LNCaP clone FGC (cell line): ENCODE results near the gene CNOT1.

Experiments
- DNase-seq: peaks from one replicate; pipeline ENCODE4 v3.0.0-alpha.2; 2011; ENCODE audit warnings: low read depth
- H3K4me3 ChIP-seq: 2 replicates; pipeline ENCODE4 v1.5.1; 2011; ENCODE audit warnings: mild to moderate bottlenecking, low read depth, low read length, control low read depth
- TF ChIP-seq, protein P1 (sequence below): IDR thresholded peaks from 2 replicates; pipeline ENCODE4 v1.5.1; 2012; ENCODE audit warnings: mild to moderate bottlenecking; ENCODE audit not compliant: control insufficient read depth, insufficient read depth; ENCODE audit errors: extremely low read depth

Gene CNOT1

DNA sequence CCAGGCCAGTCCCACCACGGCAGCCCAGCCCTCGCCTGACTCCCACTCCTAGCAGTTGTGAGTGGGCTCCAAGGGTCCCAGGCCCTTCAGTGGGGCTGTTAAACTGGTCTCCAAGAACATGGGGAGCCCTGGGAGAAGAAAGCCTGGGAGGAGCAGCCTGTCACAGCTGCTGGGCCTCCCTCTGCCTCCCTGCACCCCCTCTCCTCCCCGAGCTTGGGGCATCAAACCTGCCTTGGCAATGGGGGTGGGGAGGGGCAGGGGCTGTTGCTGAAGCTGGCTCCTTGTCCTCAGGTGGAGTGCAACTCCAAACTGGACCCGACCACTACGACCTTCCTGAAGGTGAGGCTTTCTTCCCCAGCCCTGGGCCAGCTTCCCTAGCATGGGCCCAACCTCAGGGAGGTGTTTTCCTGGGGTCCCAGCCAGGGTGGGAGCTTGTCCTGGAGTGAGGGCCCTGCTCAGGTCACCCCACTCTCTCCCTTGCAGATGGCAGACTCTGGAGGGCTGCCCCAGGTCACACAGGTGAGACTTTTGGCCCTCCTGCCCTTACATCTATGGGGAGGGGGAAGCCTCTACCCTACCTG is 120.9 kb downstream of the CNOT1 start:
- TF ChIP-seq, protein P1, sequence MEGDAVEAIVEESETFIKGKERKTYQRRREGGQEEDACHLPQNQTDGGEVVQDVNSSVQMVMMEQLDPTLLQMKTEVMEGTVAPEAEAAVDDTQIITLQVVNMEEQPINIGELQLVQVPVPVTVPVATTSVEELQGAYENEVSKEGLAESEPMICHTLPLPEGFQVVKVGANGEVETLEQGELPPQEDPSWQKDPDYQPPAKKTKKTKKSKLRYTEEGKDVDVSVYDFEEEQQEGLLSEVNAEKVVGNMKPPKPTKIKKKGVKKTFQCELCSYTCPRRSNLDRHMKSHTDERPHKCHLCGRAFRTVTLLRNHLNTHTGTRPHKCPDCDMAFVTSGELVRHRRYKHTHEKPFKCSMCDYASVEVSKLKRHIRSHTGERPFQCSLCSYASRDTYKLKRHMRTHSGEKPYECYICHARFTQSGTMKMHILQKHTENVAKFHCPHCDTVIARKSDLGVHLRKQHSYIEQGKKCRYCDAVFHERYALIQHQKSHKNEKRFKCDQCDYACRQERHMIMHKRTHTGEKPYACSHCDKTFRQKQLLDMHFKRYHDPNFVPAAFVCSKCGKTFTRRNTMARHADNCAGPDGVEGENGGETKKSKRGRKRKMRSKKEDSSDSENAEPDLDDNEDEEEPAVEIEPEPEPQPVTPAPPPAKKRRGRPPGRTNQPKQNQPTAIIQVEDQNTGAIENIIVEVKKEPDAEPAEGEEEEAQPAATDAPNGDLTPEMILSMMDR: no peak
- H3K4me3 ChIP-seq: no peak overlapping the region
- DNase-seq: no peak

DNA sequence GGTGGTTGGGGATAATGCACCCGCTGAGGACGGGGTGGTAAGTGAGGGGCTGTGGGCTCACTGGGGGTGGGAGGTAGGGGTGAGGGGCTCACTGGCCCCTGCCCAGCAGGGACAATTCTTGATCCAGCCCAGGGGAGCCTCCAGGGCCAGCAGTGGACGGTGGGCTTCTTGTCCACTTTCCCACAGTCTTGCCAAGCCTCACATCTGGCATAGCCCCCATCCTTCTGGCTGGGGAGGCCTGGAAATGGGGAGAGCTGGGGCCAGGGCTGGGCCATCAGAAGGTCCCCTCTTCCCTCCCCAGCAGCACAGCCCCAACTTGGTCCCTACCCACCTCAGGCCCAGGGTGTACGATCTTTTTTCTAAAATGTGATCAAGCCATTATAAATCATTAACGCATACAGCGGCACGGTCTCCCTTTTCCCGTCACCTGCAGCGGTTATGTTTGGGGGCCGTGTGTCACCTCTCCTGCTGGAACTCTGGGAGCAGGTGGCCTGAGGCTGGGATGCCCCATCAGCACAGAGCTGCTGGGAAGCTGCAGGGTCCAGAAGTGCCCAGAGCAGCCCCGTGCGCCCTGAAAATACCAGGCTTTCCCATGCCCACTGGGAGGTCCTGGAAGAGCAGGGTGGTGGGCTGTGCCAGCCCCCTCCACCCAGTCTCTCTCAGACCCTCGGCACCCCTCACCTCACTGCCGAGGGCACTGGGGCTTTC is 121.5 kb downstream of the CNOT1 start:
- DNase-seq: no peak
- TF ChIP-seq, protein P1: no peak
- H3K4me3 ChIP-seq: no peak overlapping the region

DNA sequence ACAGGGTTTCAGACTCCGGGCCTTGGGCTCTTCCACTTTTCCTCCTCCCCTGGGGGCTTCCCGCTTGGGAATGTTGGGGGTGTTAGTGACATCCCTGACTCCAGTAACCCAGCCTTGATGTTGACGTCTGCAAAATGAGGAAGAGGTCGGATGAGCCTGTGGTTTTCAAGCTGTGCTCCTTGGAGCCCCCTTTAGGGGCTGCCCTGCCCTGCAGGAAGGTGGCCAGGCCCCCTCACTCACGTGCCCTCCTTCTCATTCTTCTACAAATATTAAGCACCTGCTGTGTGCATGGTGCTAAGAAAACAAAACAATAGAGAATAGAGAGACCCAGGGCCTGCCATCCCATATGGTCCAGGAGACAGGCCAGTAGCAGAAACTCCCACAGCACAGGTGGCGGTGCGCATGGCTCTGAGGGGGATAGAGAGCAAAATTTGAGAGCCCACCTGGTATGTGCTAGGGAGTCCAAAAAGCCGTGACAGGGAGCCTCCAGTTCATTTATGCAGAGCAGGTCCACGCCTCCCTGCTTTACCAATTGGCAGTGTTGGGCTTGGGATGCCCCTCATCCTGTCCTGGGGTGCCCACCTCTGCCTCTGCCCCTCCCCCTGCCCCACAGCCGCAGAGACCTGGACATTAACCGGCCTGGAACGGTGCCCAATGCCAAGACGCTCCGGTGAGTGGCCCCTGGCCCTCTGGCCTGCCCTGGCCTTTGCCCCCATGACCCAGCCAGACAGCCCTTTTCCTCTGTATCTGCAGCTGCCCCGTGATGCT is 122.2 kb downstream of the CNOT1 start:
- H3K4me3 ChIP-seq: no peak overlapping the region
- TF ChIP-seq, protein P1: no peak
- no peak for DNase-seq

DNA sequence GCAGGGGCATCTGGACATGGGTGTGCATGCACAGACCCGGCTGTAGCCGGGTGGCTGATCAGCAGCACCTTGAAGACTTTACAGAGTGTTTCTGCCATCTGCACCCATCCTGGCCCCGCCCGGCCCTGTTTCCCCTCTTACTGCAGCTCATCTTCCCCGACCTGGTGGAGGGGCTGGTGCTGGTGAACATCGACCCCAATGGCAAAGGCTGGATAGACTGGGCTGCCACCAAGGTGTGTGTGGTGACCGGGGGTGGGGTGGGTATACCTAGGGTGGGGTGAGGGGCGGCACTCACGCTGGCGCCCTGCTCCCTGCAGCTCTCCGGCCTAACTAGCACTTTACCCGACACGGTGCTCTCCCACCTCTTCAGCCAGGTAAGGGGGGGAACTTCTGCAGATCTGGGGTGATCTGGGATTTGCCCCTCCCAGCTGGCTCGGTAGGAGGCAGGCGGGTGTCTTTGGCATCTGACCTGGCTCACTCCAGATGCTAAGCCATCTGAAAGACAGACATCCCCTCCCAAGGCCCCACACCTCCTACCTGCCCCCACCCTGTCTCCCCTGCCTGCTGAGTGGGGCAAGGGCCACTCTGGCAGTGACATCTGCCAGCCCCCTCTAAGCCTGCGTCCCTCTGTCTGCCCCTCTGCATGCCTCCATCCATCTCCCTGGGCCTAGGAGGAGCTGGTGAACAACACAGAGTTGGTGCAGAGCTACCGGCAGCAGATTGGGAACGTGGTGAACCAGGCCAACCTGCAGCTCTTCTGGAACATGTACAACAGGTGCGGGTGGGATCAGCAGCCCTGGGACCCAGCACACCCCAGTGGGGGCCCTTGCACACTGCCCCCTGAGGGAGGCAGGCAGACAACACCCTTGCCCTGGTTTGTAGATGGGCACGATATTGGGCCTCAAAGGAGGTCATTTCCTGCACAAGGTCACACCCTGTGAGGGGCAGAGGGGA is 123.1 kb downstream of the CNOT1 start:
- H3K4me3 ChIP-seq: no peak overlapping the region
- DNase-seq: no peak
- TF ChIP-seq, protein P1: no peak

DNA sequence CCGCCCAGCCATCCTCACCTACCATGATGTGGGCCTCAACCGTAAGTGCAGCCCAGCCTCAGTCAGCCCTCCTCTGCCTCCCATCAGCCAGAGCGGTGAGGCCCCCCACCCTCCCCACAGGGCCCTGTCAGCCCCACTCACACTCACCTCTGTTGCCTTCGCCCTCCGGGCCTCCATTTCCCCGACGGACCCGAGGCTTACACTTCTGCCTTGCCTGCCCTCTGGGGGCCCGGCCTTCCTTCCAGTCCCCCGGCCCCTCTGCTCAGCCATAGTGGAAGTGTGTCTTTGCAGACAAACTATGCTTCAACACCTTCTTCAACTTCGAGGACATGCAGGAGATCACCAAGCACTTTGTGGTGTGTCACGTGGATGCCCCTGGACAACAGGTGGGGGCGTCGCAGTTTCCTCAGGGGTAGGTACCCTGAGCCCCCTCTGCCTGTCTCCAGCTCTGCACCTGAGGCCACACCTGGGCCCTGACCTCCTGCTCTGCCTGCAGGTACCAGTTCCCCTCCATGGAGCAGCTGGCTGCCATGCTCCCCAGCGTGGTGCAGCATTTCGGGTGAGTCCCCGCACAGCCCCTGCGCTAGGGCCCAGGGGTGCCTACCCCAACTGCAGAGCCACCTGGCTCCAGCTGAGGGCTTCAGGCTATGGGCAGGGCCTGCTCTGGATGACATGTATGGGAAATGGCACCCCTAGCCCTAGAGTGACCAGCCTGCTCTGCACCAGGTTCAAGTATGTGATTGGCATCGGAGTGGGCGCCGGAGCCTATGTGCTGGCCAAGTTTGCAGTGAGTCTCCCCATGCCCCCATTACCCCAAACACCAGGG is 125.5 kb downstream of the CNOT1 start:
- DNase-seq: no peak
- TF ChIP-seq, protein P1: no peak
- no peak overlapping the region for H3K4me3 ChIP-seq

DNA sequence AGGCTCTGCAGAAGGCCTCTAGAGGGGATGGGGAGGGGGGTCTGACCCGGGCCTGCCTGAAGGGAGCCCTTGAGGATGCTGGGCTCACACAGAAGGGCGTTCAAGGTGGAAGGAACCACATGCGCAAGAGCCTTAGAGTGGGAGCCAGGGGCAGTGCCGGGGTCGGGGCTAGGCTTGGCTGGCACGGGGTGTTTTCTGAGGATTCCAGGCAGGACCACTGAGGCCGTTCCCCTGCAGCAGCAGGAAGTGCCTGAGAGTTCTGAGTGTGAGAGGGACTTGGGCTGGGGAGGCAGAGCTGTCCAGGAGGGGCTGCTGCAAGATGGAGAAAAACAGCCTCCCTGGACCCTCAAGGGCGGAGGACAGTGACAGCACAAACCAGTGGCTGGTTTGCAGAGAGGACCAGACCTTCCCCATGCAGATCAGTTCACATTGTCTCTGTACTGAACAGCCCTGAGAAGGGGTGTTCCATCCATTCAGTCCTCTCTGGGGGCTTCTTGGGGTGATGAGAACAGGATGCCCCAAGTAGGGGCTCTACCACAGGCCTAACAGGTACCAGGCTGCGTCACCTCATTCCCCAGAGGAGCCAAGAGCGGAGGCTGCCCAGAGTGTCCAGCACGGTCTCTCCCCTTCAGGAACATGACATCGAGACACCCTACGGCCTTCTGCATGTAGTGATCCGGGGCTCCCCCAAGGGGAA is 126.3 kb downstream of the CNOT1 start:
- TF ChIP-seq, protein P1: no peak
- DNase-seq: no peak
- H3K4me3 ChIP-seq: no peak overlapping the region
